DMS53 treated with DMSO at 0.1 percent for 48 hours (cell line): ENCODE measurements around the gene ALDH3A1.
"Not testable (repeated sequence)": the region's sequence is repeated elsewhere in the genome, so short reads cannot be mapped to it uniquely, and the experiment has no call there.

Source experiments
- DNase-seq: peaks from one replicate; lab custom pipeline; 2025; ENCODE audit not compliant: unreplicated experiment; lab: John Stamatoyannopoulos, UW

The ALDH3A1 gene

GRCh38 chr17:19747829-19748806, at the start of gene ALDH3A1:
Gene ALDH3A1 (minus strand): TSS chr17:19748298. CDS start chr17:19745129, 3,169 bp downstream.
- DNase-seq, result no peak

DNA sequence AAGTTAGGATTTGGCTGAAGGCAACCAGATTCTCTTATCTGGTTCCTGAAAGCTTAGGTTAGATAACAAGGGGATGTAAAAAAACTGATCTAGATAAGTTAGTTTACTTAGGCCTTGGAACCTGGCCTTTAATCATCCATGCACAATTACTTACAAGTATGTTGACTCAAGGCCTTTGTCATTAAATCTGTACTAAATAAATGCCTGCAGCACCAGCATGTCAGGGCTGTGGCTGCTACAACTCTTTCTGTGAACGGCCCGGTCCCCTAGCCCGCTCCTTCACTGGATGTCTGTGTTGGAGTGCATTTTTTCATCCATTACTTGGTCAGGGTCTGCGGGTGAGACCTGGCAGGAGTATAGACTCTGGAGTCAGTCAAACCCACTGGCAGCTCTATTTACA, 48.4 kb upstream of the ALDH3A1 start:
- DNase-seq, result no peak

GRCh38 chr17:19791918-19792550, 43.9 kb upstream of the ALDH3A1 start:
- no peak for DNase-seq

DNA sequence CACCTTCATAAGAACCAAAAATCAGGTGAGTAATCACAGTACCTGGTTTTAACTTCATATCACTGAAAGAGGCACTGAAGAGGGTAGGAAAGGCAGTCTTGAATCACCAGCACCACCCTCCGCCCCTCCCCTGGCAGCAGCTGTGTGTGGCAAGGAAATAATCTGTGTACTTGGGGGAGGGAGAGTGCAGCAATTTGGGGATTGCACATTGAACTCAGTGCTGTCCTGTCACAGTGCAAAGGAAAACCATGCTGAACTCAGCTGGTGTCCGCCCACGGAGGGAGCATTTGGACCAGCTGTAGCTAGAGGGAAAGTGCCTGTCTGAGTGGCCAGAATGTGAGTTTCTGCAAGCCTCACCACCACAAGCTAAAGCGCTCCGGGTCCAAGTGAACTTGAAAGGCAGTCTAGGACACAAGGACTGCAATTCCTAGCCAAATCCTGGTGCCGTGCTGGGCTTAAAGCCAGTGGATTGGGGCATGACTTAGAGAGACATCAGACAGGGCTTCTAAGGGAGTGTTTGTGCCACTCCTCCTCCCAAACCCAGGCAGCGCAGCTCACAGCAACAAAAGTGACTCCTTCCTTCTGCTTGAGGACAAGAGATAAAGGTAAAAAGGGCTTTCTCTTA, 39.7 kb upstream of the ALDH3A1 start:
- no peak for DNase-seq

- DNase-seq, result no peak
Measured at GRCh38 chr17:19785854-19786253, 37.8 kb upstream of the ALDH3A1 start.

DNA sequence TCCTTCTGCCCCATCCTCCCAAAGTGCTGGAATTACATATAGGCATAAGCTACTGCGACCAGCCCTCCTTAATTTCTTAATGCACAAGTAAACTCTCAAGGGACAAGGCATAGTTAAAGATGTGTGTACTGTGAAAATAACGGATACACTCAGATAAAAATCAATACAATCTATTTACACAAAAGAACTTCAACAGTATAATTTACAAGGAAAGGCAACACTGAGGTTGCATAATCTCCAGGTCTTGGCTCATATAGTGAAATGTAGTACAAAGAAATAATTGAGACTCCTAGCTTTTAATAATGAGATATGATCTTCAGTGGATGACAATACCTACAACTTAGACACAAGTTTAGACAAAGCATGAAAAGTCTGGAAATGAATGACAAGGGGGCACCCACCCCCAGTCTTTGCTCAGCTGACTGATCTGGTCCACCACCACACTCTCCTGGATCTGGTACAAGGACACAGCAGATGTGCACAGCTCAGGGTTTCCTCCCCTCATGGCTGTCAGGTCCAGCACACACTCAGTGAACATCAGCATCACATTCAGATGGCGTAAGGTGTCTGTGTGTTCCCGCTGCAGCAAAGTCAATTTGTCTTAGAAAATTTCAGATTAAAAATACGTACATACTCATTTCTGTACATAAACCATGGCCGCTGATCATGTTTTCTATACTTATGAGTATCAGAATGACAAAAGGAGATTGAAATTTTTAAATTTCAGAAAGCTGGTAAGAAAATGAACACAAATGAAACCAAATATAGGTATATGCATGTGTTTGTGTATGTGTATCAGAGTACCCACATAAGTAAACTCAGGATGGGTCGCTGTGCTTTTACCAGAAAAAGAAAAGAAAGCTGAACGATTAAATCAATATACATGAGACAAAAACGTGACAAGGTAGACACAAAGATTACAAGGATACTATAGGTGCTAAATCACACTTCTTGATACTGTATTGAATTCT, 33.7 kb upstream of the ALDH3A1 start:
- no peak for DNase-seq

DNA sequence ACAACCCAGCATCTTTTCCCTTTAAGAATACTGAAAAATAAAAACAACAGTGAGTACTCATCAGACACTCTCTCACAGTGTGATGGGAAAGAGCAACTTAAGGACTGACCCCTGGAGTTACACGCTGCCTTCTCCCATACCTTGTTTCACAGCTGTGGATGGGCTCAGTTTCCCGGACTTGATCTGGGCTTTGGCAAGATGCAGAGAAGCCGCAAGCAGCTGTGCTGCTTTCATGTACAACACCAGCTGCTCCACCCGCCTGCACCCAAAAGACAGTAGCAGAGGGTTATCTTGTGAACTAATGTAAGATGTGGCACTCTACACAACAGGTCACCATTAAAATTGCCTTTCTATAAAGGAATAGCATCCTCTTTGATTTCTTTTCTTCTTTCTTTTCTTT, 32.7 kb upstream of the ALDH3A1 start:
- no peak for DNase-seq

DNA sequence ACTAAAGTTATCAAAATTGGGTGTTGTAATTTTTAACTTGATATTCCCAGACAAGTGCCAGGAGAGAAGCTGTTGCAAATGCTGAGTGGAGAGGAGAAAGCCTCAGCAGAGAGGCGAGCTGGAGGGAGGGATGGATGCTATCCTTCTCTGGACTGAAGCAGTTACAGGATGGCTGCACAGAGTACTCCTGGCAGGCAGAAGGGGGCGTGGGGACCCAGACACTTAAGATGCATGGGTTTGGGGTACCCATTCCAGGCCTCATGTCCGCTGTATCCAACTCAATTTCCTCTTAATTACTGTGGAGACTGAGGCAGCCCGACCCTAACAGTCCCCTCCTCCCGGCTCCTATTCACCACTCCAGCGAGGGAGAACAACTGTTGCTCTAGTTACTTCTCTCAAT, 25.4 kb upstream of the ALDH3A1 start:
- no peak for DNase-seq

- DNase-seq, result no peak
Measured at GRCh38 chr17:19771971-19772630, 24.0 kb upstream of the ALDH3A1 start.

- no peak for DNase-seq
Measured at GRCh38 chr17:19770985-19771735, 23.1 kb upstream of the ALDH3A1 start.

DNA sequence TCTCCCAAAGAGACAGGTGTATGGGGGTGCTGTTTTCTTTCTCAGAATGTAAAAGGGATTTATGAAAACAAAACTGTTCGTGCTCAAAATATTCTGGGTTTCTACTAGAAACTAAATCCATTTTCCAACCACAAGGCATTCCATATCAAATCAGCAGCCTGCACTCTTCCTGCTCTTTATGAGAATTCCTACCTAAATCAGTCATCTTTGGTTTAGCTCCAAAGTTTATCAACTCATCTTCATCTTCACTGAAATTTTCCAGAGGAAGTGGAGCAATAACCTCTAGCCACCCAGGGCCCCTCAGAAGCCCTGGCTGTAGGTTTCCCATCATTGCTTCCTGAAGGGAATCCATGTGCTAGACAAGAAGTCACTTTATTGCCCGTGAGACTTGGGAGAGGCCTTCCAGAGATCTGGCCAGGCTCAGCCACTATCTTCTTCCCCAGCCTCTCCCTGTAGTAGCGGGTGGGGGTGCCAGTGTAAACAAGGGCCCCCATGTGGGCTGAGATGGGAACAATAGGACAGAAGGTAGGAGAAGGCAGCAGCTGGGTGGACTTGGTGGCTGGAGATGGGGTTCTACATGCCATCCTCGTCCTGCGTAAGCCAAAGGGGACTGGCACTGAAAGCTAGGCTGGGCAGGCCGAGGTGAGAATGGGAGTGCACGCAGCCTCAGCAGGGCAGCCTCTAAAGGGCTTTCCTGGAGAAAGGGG, 22.0 kb upstream of the ALDH3A1 start:
- DNase-seq, result no peak

- DNase-seq, result no peak
Measured at GRCh38 chr17:19768046-19768782, 20.1 kb upstream of the ALDH3A1 start.

DNA sequence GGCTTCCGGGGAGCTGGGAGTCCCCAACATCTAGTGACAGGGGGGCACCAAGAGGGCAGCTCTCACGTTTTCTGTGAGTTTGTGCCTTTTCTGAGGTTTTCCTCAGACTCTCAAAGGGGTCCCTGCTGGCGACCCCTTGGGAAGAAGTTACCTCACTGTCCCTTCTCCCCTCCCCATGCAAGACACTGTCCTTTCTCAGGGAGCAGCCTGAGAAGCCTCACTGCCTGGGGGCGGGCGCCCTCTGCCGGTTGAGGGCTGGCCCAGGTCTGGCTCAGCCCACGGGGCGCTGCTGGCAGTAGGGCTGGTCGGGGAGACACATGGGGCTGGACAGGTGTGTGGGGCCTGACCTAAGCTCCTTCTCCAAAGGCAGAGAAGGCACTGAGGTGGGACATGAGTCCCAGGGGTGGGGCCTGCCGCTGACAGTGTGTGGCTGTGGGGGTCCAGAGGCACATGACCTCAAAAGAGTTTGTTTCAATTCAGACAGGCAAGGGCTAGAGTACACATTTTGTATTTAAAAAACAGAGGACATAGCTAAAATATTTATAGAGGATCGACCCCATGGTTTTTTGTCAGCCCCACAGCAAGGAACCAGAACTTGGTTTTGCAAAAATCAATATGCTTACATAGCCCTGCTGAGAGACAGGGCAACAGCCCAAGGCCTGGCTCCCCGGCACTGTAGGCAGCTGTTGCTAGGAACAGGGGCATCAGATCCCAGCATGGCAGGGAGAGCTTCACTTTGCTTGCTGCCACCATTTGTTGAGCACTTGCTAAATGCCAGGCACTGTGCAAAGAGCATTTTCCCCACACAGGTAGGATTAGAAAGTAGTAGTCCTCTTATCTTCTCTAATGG, 18.5 kb upstream of the ALDH3A1 start:
- peak; percentile 39 for DNase-seq

DNA sequence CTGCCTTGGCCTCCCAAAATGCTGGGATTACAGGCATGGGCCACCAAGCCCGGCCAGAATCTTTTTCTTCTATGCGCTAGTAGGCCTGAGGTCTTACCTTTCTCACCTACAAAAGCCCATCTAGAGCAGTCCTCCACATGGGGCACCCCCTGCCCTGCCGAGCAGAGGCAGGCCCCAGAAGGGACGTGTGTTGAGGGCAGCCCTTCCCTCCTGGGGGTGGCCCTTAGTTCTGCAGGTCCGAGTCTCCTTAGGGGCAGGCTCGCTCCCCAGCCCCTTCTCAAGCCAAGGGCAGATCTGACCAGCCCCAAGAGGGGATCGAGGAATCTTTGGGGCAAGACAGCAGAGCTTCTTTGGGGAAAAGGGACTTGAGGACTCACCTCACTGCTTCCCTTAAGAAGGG, 17.9 kb upstream of the ALDH3A1 start:
- no peak for DNase-seq

DNA sequence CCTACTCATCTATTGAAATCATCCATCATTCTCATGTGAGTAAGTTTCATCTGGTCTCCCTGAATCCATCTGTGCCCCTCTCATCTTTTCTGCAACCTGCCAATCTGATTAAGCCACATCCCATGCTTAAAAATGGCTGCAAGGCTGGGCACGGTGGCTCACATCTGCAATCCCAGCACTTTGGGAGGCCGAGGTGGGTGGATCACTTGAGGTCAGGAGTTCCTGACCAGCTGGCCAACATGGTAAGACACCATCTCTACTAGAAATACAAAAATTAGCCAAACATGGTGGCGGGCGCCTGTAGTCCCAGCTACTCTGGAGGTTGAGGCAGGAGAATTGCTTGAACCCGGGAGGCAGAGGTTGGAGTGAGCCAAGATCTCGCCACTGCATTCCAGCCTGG, 15.9 kb upstream of the ALDH3A1 start:
- DNase-seq, result not testable (repeated sequence)

GRCh38 chr17:19763416-19763815, 15.3 kb upstream of the ALDH3A1 start:
- no peak for DNase-seq

DNA sequence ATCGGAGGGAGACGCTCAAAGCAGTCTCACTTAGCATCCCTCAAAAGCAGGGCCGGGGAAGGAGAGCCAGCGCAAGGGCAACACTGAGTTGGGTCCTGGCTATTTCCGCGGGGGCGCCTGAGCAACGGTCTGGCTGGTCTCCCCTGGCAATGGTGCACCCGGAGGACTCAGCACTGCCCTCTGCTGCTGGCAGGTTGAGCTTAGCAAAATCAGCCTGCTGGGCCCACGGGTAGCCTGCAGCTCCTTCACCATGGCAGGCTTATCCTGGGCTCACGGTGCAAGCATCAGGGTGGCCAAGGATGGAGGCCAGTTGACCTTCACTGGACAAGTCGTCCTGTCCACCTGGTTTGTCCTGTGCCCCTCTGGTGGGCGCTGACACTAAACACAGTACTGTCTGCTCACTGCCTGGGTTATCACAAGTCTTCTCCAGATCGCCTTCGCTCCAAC, 14.4 kb upstream of the ALDH3A1 start:
- peak; percentile 51 for DNase-seq
